HG02678 (cell line): ENCODE data around the gene TACR2.
A peak's percentile ranks its signal among the peaks of the same experiment; 100 is the strongest.

Source experiments
- ATAC-seq: cut with Tn5 transposase; IDR thresholded peaks from one replicate; pipeline ENCODE4 v1.9.1; 2021; ENCODE audit warnings: mild to moderate bottlenecking, moderate library complexity; ENCODE audit not compliant: unreplicated experiment

TACR2 gene

DNA sequence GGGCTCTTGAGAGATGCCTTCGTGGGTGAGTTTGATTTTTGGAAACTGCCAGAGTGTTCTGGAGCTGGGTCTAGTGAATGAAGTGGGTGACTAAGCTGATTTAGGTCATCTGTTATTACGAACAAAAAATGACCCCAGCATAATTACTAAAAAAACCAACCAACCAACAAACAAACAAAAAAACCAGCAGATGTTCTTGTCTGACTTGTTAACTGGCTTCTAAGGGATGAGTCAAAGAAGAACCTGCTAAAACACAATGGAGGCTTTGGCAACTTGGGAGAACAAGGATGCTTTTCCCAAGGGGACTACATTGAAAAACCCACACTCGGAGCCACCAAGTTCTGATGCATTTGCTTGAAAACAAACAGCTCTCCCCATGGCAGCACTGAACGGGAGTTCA, 11.5 kb downstream of the TACR2 start:
- ATAC-seq = no peak

- no peak for ATAC-seq
These were observed 11.9 kb downstream of the TACR2 start for GRCh38 chr10:69404786-69405185.

GRCh38 chr10:69403519-69403918, 13.2 kb downstream of the TACR2 start:
- no peak for ATAC-seq

DNA sequence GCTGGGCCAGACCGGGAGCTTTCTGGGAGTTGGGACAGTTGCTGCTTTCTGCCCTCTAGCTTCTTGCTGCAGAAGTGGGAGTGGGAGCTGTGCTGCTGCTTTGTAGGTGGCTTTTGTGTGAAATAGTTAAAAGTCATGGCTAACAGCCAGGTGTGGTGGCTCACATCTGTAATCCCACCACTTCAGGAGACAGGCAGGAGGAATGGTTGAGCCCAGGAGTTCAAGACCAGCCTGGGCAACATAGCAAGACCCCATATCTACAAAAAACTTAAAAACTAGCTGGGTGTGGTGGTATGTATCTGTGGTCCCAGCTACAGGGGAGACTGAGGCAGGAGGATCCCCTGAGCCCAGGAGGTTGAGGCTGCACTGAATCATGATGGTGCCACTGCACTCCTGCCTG, 13.7 kb downstream of the TACR2 start:
- no peak for ATAC-seq

DNA sequence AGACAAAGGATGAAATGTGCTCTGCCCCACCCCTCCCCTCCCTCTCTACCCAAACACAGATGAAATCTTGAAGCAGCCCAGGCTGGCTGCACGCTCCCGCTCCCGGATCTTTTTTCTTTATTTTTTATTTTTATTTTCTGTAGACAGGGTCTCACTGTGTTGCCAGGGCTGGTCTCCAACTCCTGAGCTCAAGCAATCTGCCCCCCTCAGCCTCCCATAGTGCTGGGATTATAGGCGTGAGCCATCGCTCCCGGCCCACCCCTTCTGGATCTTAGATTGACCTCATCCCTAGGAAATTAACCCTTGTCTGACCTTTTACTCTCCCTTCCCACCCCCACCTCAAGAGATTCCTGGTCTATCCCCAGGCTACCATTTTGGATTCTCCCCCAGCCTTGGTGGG, 14.3 kb downstream of the TACR2 start:
- ATAC-seq = no peak

- no peak for ATAC-seq
These were observed 15.3 kb downstream of the TACR2 start for GRCh38 chr10:69401416-69401815.

DNA sequence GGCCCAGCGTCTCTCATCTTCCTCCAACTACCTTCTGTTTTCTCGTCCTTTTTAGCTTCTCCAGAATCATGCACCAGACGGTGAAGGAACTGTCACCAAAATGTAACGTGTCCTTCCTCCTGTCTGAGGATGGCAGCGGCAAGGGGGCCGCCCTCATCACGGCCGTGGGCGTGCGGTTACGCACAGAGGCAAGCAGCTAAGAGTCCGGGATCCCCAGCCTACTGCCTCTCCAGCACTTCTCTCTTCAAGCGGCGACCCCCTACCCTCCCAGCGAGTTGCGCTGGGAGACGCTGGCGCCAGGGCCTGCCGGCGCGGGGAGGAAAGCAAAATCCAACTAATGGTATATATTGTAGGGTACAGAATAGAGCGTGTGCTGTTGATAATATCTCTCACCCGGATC, 15.8 kb downstream of the TACR2 start:
- ATAC-seq = no peak

- no peak for ATAC-seq
These were observed 18.3 kb downstream of the TACR2 start for GRCh38 chr10:69398466-69398865.

DNA sequence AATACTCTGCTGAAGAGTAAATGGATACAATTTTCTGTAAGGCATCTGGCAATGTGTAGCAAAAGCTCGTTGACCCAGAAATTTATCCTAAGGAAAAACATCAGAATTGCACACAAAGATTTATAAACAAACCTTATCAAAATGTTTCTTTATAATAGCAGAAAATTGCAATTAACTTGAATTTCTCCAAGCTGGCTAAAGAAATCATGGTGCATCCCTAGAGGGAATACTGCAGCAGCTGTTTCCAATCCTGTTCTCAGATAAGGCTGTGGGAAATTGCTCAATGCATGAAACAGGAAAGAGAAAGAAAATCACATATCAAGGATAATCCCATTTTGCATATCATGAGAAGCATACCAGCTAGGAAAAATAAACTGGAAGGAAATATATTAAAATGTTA, 18.7 kb downstream of the TACR2 start:
- no peak for ATAC-seq

- no peak for ATAC-seq
These were observed 22.7 kb downstream of the TACR2 start for GRCh38 chr10:69394020-69394419.

DNA sequence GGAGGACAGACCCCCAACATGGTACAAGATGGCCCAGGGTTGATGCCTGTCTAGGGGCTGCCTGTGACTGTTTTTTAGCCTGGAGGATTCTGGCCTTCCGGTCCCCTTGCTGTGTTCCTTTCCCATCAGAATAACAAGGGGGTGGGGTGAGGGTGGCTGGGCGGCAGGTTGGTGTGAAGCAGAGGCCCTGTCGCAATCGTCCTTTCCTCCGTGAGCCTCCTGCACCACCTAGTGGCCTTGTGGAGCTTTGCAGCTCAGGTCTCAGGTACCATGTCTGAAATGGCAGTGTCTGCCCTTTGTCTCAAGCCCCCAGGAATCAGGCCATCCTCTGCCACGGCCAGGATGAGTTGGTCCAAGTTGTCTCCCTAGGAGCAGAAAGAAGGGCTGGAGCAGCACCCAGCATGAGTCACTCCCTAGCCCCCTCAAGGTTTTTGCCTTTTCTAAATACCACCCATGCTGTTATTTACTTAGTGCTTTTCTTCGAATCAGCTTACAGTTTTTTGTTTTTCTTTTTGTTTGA, 24.2 kb downstream of the TACR2 start:
- peak; percentile 88 for ATAC-seq

DNA sequence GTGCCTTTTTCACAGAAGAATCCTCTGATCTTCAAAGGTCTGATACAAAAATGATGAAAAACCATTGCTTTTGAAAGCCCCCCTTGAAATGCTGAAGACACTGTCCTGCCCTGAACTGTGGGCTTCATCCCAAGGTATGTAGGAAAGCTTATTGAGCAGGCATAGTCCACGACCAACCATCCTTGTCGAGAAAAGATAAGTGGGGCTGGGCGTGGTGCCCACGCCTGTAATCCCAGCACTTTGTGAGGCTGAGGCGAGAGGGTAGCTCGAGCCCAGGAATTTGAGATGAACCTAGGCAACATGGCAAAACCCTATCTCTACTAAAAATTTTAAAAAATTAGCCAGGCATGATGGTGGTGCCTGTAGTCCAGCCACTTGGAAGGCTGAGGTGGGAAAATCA, 25.6 kb downstream of the TACR2 start:
- ATAC-seq = no peak

GRCh38 chr10:69389827-69390490, 26.8 kb downstream of the TACR2 start:
- no peak for ATAC-seq

GRCh38 chr10:69388488-69388887, 28.2 kb downstream of the TACR2 start:
- ATAC-seq = no peak

- ATAC-seq = no peak
These were observed 29.2 kb downstream of the TACR2 start for GRCh38 chr10:69387500-69387899.

GRCh38 chr10:69385454-69386350, 31.0 kb downstream of the TACR2 start:
- ATAC-seq = no peak

DNA sequence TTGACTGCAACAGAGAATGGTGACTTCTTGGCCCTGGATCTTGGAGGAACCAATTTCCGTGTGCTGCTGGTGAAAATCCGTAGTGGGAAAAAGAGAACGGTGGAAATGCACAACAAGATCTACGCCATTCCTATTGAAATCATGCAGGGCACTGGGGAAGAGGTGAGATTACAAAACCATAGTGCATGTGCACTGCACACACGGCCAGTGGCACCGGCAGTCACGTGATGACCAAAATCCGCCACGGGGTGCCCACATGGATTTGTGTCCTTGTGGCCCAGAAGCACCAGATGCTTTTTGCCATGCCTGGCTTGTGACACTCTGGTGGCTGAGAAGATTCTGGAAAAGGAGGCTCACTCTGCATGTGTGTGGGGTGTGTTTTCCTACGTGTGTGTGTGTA, 32.4 kb downstream of the TACR2 start:
- no peak for ATAC-seq

GRCh38 chr10:69383558-69383957, 33.2 kb downstream of the TACR2 start:
- no peak for ATAC-seq

GRCh38 chr10:69382382-69383117, 34.2 kb downstream of the TACR2 start:
- no peak for ATAC-seq

GRCh38 chr10:69379800-69380199, 36.9 kb downstream of the TACR2 start:
- no peak for ATAC-seq

DNA sequence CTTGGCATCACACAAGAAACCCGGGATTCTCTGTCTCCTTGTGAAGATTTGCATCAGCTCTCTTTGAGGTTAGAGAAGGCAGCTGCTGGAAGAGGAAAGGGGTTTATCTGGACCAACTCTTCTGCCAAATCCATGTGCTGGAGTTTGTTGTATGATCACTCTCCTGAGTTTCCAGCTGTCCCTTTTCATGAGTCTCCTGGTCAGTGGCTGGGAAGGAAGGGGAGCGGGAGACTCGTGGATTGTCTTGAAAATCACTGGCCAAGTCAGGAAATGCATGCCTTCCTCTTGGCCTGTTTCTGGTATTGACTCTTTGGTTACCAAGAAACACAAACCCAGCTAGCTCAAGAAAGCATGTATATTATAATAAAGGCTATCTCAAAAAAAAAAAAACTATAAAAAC, 38.8 kb downstream of the TACR2 start:
- ATAC-seq = no peak
